ENCODE measurements around the gene TOX2.

Gene TOX2

DNA sequence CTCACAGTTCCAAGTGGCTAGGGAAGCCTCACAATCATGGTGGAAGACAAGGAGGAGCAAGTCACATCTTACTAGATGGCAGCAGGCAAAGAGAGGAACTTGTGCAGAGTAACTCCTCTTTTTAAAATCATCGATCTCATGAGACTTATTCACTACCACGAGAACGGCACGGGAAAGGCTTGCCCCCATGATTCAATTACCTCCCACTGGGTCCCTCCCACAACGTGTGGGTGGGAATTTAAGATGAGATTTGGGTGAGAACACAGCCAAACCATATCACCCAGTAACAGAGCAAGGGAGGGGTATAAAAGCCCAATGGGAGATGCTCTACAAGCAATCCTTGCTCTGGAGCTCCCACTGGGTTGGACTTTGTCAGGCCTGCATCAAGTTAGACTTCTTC lies 192.0 kb downstream of the TOX2 start:
- no peak for DNase-seq (ENCODE audit: low read depth)

DNA sequence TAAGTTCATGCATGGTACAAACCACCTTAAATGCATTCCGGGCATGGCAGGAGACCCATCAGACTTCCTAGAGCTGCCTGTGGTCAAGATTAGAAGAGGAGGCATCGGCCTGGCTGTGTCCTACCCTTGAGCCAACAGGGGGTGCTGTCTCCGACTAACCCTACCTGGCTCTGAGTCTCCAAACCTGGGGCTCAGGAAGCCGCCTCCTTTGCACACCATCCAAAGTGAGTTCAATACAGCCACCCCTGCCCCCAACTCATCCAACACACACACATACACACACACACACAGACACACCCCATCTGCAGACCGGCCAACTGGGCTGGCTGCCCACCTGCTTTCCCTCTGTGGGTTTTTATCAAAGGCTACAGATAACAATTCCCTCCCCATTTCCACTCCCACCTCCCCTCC lies 195.3 kb downstream of the TOX2 start:
- DNase-seq (ENCODE audit: low read depth): no peak

DNA sequence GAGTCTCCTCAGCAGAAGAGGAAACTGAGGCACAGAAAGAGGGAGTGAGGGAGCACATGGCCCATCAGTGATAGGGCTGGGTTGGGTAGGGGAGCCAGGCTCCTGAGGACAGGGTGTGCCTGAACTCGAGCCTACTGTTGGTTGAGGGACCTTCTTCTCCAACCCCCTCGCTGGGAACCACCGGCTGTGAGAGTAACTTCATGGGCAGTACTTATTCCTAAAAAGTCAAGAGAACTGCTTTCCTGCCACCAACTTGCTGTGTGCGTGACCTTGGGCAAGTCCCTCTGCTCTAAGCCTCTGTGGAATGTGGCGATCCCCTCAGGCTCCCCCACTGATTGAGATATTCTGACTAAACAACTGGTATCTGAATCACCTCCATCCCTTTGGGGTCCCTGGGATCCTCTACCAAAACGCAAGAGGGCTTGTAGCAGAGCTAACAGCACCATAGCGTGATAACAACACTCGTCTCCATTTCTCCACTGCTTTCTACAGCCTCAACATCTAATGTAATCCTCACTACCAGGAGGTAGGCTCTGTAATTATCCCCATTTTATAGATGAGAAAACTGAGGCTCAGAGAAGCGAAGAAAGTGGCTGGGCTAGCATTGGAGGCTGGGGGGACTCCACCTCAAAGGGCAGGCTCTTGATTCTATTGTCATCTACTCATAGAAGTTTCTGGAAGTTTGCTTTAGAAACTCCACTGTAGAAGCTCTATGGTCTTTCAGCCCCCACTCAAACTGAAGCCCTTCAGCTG lies 196.3 kb downstream of the TOX2 start:
- no peak for DNase-seq (ENCODE audit: low read depth)

DNA sequence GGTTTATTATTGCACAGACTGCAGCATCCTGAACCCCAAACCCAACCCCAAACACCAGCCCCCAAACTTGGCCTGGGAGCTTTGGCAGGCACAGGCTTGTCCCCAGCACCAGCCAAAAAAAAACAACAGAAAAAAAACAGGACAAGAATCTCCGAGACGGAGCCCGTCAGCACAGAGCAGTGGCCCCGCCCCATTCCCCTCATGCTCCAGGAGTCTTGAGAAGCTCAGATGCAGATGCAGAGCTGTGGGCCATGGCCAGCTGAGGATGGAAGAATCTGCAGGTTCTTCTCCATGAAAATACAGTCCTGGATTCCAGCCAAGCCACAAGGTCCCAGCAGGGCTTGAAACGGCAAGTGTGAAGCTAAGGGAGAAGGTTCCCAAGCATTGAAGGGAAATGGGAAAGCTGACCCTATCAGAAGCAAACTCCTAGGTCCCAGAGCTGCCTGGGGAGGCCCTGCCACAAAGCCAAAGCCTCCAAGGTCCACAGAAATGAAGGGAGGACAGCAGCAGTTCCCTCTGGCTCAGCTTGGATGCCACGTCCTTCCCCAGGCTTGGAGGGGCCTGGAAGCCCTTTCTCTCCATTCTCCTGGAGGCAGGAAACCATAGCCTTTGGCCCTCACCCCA lies 197.2 kb downstream of the TOX2 start:
- DNase-seq (ENCODE audit: low read depth): peak; percentile 52

DNA sequence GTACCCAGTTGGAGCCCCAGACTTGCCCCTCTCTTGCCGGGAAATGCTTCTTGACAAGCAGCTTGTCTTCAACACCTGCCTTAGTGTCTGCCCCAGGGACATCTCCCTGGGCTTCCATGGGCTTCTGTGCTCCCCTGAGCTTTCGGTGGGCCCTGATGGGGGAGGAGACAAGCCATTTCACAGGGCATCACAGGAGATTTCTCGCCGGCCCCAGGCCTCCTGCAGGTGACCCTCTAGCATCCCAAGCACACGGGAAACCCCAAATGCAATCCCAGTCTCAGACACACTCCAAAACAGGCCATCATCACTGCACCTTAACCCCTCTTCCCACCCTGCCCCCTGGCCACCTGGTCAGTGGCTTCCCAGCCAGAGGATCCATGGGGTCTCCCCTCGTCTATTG lies 197.8 kb downstream of the TOX2 start:
- no peak for DNase-seq (ENCODE audit: low read depth)

DNA sequence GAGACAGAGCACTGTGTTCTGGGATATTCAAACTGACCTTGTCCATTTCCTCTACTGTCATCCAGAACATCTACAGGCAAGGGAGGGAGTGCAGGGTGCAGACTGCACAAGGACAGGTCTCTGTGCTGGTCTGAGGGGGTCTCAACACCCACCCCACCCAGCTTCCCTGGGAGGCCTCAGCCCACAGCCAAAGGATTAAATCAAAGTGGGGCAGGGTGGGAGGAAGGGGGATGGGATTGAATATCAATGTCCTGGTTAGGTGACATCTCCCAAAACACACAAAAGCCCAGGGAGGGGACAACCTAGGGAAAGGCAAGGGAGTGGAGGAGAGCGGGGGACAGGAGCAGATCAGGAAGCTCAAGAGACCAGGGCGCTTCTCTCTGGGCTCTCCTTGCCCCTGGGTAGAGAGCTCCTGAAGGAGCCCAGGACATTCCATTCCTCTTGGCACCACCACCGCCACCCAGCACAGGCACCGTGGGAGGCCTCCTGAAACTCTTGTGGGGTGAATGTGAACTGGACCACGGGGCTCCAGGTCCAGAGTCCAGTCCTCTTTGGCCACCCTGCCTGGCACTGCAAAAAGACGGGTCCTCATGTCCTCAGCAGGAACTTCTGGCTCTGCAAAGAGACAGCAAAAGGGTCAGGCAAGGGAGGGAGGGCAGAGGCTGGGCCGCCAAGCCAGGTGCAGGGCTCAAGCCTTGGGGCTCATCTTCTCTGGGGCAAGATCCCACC lies 198.4 kb downstream of the TOX2 start:
- DNase-seq (ENCODE audit: low read depth): no peak

DNA sequence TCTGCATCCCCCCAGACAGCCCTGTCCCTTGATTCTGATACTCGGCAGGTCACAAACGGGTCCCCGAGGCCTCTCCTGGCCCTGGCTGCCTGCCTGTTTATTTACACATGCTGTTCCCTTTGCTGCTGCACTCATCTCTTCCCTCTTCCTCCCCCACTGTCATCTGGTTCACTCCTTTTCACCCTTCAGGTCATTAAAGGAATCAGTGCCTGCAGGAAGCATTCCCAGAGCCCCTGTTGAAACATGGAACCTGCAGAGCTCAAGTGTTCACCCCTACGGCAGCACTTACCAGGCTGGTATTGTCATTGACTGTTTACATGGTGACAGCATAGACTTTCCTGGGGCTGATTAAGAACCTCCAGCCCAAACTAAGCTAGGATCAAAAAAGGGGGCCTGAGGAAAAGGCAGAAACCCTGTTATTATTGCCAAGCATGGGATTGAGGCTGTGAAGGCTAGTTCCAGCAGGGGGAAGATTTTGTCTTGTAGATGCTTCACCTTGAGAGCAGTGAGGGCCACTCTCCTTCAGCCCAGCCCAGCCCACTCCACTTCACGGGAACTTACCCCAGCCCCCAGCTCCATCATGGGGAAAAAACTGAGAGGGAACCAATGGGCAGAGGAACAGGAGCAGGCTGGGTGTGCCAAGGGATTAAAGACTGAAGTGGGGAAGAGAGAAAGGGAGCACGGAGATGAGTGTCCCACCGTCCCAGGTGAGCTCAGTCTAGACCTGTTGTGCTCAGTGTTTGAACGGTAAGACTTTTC lies 199.1 kb downstream of the TOX2 start:
- no peak for DNase-seq (ENCODE audit: low read depth)

DNA sequence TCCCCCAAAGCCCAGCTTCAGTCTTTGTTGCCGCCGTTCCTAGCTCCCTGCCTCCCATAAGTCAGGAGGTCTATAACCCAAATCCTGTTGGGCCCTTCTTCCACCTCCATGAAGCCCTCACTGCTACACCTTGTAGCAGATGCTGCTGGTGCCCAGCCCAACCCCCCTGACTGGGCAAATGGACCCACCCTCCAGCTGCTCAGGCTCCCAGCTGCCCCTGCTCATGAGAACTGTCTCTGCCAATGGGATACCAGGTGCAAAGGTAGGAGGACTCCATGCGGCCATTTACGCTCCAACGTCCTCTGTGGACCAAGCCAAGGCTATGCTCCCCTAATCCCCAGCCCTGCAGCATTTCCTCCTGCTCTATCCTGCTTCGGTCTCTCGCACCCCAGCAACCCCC lies 200.5 kb downstream of the TOX2 start:
- DNase-seq (ENCODE audit: low read depth): no peak

DNA sequence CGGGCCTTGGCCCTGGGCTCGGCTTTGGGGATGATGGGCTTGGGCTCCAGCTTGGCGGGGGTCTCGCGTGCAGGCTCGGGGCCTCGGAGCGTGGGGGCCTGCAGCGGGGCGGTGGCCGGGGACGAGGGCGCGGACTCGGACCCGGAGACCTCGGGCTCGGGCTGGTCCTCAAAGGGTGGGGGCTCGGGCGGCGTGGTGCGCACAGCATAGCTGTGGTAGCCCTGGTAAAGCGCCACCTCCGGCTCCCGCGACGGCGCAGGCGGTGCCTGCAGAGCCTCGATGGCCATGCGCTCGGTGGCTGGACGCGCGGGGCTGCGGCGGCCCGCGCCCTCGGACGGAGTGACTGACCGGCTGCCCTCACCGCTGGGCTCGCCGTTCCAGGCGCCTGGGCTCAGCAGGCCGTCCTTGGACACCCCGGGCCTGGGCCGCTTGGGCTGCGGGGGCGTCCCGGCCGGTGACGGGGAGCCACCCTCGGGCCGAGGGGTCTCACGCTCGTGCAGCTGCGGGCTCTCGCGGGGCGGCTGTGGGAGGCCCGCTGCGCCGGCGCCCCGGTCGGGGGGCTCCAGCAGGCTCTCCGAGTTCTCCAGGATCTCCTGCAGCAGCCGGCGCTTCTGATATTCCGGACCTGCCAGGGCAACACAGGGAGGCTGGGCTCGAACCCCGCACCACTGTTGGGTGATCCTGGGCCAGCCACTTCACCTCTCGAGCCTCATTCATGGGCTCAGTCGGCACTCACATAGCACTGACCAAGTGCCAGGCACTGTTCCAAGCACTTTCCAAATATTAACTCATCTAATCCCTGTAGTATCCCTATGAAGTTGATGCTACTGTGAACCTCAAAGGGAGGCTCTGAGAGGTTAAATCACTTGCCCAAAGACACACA lies 201.4 kb downstream of the TOX2 start:
- DNase-seq (ENCODE audit: low read depth): no peak

DNA sequence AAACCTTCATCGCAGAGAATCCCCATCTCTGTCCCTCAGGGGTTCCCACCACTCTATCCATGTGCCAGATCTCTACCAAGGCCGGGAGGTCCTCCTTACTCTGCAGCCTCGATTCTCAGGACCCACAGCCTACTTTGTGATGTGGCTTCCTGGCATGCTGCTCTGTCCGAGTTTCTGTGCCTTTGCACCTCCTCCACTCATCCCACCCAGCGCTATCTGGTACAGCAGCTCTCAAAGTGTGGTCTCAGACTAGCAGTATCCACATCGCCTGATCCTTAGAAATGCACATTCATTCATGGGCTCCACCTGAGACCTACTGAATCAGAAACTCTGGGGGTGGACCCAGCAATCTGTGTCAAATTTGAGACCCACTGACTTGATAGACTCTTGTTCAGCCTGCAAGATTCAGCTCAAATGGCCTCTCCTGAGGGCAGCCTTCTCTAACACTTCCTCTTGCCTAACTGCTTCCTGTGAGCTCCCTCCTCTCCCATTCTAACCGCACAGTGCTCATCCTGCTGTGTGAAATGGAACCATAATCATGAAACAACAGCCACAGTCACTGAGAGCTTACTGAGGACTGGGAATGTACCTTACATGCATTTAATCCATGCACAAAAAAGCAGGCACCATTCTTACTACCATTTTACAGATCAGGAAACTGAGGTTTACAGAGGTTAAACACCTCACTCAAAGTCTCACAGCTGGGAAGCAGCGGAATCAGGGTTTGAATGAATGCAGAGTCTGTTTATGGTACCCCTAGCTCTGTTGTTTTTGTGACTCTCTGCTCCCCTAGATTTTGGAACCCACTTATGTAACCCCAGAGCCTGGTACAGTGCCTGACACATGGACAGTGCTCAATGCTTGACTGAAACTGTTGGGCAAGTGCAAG lies 202.9 kb downstream of the TOX2 start:
- DNase-seq (ENCODE audit: low read depth): no peak

DNA sequence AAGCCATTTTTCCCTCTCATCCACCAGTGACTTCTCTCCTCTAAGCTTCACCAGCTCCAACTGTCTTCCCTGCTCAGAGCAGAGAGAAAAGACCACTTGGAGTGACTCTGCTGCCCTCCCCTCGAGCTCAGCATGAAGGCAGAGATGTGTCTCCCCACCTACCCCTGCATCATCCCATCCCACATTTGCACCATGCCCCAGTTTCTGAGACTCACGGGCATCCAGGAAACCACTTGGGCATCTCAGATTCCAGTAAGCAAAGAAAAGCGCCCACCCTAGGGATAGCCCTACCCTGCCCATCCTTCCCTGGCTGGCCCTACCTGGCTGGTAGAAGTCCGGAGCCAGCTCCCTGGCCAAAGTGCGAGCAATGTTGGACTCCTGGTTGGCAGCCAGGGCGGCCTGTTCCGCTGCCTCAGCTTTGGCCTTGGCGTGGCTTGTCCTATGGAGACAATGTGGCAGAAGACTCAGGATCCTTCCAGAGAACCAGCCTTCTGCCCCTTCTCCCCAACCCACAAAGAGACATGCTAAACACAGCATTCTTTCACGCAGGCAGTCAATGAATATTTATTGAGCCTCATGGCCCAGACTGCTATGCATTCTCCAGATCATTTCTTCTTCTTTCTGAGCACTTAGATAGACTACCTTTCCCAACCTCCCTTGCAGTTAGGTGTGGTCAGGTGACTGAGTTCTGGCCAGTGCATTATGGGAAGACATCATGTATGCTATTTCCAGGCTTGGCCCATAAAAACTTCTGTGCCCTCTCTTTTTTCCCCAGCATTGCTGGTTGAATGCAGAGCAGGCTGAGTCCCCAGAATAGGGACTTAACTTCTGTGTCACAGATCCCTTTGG lies 203.8 kb downstream of the TOX2 start:
- no peak for DNase-seq (ENCODE audit: low read depth)
